Stimulated activated CD4-positive, alpha-beta T cell treated with anti-CD3 and anti-CD28 coated beads, Interleukin-4, amount 100 ng/mL, for 24 hours (primary cell): ENCODE results near the gene TMEM242.

ENCODE experiments used
- DNase-seq: peaks from one replicate; pipeline ENCODE4 v3.0.0-alpha.2; 2020

The TMEM242 gene

GRCh38 chr6:157287247-157287850, 36.0 kb downstream of the TMEM242 start:
- no peak for DNase-seq

- no peak for DNase-seq
These were observed 37.9 kb downstream of the TMEM242 start for GRCh38 chr6:157285422-157285779.

GRCh38 chr6:157284738-157285421, 38.4 kb downstream of the TMEM242 start:
- no peak for DNase-seq

DNA sequence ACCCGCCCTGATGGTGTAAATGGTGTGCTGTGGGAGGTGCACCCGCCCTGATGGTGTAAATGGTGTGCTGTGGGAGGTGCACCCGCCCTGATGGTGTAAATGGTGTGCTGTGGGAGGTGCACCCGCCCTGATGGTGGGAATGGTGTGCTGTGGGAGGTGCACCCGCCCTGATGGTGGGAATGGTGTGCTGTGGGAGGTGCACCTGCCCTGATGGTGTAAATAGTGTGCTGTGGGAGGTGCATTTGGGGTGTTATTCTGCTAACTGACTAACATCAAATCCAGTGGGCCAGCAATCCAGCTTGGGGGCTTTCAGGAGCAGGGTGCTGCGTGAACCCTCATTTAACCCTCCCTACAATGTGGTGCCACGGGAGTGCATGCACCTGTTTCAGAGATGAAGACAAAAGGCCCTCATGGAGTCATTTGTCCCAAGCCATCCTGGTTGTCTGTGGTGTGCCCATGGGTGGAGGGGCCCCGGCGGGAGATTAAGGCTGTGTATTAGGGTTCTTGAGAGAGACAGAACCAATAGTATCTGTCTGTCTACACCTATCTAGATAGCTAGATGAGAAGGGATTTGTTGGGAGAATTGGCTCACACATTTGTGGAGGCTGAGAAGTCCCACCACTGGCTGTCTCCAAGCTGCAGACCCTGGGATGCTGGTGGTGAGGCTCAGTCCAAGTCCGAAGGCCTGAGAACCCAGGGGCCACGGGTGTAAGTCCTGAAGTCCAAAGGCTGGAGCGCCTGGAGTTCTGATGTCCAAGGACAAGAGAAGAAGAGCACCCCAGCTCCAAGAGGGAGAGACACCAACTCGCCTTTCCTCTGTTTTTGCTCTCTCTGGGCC, 39.2 kb downstream of the TMEM242 start:
- DNase-seq = no peak

GRCh38 chr6:157283330-157283898, 39.9 kb downstream of the TMEM242 start:
- DNase-seq = no peak

DNA sequence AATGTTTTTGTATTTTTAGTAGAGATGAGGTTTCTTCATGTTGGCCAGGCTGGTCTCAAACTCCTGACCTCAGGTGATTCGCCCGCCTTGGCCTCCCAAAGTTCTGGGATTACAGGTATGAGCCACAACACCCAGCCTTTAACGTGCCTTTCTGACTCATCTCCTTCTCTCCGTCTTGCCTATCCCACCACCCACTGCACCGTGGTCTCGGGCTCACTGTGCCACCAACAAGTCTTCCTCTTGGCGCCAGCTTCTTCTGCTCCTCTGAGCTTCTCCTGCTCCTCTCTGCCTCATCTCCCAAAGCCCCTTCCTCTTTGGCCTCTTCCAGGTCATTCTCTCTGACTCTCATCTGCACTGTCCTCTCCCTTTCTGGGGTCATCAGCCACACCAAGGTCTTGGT, 41.0 kb downstream of the TMEM242 start:
- no peak for DNase-seq

DNA sequence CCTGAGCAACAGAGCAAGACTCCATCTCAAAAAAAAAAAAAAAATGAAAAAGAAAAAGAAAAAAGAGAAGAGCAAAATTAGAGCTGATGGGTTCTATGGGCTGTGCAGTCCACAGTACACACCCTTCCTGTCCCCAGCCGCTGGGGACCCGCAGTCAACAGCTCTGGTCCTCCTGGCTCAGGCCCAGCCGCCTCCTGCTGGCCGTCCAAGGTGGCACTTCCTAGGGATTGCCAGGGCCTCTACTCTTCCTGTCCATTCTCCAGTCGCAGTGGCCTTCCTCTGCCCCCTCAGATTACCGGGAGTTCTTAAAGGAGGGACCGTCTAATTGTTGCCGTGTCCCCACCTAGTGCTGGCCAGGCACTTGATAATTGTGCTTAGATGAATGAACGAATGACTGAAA, 41.7 kb downstream of the TMEM242 start:
- no peak for DNase-seq

DNA sequence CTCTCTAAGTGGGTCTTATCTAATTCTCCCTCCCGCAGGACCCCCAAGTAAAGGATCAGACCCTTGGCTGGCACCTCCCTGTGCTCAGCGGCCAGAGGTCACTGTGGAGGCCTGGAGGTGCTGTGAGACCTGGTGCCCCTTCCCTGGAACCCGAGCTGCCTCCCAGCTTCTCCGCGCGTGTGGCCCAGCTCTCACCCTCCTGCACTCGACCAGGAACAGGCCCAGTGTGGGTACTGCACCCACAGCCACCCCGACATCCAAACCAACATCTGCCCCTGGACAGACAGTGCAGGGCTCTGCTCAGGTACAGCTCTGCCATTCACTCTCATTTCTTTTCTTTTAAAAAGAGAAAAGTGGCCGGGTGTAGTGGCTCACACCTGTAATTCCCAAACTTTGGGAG, 42.4 kb downstream of the TMEM242 start:
- no peak for DNase-seq

DNA sequence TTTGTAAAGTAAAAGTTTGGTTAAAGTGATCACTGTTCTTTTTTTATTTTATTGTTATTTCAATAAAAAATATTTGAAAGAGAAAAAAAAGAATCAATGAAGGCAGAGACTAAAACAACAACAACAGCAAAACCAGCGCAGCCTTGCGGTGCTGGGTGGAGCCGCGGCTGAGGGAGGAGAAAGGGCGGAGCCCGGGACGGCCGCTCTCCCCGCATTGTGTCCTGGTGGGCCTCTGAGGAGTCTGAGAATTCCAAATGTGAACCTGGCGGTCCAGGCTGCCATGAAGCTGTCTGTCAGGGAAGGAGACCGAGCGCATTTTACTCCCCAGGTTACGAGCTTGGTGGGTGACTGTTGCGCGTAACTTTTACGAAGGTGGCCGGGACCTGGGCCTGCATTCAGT, 43.2 kb downstream of the TMEM242 start:
- no peak for DNase-seq

- no peak for DNase-seq
These were observed 45.1 kb downstream of the TMEM242 start for GRCh38 chr6:157278171-157278570.

DNA sequence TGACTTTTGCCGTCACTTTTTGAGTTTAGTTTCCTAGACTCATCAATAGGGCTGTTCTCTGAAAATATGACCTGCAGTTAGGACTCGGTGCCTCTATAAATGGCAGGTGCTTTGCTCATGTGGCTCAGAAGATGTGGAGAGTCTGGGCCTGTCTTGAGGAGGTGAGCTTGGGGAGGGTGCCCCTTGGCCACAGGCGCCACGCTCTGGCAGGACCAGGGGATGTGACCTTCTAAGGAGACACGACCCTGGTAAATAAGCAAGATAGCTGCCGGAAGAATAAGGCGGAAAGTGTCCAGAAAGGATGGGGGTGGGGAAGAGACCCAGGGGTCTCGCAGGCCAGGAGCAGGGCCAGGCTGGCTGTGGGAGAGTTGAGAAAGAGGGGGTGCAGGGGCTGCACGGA, 46.6 kb downstream of the TMEM242 start:
- DNase-seq = no peak

- no peak for DNase-seq
These were observed 47.2 kb downstream of the TMEM242 start for GRCh38 chr6:157276134-157276532.

DNA sequence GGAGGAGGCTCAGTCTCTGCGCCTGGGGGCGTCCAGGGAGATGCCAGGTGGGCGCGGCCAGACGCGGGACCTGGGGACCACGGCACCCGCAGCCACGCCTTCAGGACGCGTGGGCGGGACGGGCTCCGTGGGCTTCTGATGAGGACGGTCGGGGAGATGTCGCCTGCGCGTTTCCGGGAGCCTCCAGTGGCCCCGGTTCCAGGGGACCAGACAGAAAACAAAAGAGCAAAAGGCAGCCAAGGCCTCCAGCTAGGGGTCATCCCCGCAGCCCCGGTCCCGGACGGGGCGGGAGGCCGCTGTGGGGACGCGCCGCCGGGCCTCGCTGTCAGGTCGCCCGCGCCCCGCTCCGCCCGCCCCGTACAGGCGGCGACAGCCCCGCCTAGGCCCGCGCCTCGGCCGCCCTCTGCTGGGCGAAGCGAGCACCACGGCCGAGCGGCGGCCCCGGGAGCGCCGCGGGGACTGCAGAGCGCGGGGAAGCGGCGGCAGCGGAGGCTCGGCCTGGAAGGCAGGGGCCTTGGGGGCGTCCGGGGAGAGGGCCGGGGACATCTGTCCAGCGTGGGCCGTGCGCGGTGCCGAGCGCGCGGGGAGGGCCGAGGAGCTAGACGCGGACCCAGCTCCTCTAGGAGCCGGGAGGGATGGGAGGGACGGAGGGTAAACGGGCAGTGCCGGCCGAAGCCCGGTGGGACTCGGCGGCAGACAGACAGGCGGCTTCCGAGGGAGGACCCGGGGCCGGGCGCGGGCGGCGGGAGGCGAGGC, 48.7 kb downstream of the TMEM242 start:
- DNase-seq = peak; percentile 78

GRCh38 chr6:157273756-157274470, 49.4 kb downstream of the TMEM242 start:
- peak; percentile 64 for DNase-seq

DNA sequence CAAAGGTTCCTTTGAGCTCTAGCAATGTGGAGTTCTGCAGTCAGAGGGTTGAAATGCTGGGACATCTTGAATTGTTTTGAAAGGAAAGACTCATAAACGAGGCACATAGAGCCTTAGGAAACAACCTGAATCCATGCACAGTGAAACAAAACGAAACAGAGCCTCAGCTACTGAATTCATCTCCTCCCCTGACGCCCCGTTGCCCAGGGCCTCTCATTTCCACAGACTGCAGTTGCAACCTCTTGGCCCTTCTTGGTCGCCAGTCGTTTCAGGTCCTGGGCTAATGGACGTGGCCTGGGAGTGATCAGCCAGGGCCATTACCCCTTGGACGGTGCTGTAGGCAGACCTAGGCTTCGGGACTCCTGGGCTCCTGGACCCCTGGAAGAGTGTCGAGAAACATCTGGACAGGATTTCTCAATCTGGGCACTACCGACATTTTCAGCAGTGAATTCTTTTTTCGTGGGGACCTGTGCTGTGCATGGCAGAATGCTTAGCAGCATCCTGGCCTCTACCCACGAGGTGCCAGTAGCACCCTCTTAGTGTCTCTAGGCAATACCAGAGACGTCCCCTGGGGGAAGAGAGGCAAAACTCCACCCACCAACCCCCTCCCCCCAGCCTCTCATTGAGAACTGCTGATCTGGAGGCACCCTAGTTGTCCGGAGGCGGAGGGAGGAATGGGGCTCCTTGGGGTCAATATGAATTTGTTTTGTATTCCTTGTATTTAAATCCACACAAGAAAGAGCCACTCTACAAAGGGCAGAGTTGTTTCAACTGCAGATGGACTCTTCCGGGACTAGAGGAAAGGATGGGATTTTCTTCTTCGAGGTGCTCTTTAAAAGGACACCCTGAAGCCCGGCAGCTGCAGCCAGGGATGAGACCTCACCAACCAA, 50.2 kb downstream of the TMEM242 start:
- DNase-seq = no peak

DNA sequence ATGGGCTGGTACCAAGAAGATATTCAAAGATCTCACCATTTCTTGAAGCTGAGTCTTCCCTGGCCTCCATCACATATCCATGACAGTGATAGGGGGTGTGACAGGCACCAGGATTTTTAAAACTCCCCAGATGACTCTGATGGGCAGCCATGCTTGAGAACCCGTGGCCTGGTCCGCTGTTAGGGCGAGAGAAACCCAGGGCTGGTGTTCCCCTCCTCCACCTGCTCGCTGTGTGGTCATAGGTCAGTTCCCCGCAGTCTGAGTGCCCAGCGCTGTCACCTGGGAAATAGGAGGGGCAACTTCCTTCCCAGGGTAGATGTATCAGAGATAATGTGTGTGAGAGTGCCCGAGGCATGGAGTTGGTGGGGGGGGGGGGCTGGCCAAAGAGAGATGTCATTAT, 50.9 kb downstream of the TMEM242 start:
- DNase-seq = no peak

DNA sequence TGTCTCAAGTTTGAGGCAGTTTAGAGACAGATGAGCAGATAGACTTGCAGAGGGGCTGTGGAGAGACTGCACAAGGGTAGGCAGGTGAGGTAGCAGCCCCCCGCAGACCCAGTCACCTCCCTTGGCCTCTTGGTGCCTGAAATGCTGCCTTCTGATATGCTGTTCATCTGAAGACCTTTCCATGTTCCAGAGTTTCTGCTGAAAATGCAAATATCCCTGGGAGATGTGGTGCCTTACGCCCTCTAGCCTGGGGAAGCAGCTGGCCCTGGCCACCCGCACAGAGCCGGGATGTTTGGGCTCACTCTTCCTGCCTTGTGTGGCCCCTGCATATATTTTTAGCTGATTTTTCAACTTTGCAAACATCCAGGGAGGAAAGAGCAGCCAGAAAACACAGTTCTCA, 51.4 kb downstream of the TMEM242 start:
- no peak for DNase-seq

- DNase-seq = no peak
These were observed 51.9 kb downstream of the TMEM242 start for GRCh38 chr6:157271441-157271840.

DNA sequence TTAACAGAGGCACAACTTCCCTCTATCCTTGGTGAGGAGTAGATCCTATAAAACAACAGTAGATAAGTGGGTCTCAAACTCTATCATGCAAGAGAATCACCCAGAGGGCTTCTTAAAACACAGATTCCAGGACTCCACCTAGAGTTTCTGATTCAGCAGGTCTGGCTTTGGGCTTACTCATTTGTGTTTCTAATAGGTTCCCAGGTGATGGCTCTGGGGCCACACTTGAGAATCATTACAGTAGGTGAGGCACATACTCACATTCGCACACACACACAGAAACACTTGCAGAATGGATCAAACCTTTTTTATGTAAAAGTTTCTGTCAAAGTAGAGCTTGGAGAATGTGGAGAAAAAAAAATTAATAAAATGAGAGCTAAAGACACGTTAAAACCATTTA, 52.4 kb downstream of the TMEM242 start:
- no peak for DNase-seq

DNA sequence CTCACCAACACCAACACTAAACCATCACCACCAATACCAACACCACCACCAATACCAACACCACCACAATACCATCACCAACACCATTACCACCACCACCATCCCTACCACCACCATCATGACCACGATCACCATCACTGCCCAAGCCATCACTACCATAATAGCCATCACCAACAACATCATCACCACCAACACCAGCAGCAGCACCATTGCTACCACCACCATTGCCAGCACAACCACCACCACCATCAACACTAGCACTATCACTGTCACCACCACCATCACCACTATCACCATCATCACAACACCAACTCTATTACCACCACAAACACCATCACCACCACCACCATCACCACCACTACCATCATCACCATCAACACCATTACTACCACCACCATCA, 53.0 kb downstream of the TMEM242 start:
- DNase-seq = no peak

DNA sequence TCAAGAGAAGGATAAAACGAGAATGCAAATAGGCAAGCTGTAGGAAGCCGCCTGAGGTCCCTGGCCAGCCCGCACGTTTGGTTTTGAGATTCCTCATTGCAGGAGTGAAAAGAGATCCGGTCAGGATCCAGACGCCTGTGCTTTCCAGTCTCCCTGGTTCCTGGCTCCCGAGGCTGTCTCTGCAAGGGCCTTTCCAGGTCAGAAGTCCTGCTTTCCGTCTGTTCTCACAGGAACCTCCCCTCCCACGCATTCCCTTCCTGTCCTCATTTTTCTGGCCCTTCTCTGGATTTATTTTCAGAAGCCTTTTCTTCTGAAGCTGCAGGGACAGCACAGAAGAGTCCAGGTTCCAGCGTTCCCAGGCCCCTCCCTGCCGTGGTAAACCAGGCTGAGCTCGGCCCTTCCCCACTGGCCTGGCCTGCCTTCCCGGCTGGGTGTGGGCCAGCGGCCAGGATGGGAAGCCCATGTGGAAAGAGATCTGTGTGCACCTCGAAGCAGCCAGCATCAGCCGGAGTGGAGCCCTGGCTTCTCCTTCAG, 54.0 kb downstream of the TMEM242 start:
- DNase-seq = no peak
